HUES6 (cell line): ENCODE results near the gene PCDHGB5.
"Not testable (repeated sequence)": the region's sequence is repeated elsewhere in the genome, so short reads cannot be mapped to it uniquely, and the experiment has no call there.

Experiments used
- H3K27ac ChIP-seq: 2 replicates; pipeline ENCODE4 v1.7.0; 2013; ENCODE audit warnings: low read depth, mild to moderate bottlenecking, low read length, inconsistent platforms
- H3K27me3 ChIP-seq: 2 replicates; pipeline ENCODE4 v1.6.1; 2013; ENCODE audit warnings: low read length; ENCODE audit not compliant: control insufficient read depth, insufficient read depth
- H3K36me3 ChIP-seq: 2 replicates; pipeline ENCODE4 v1.6.1; 2013; ENCODE audit warnings: low read length; ENCODE audit not compliant: control insufficient read depth, insufficient read depth
- H3K4me1 ChIP-seq: 2 replicates; pipeline ENCODE4 v1.6.1; 2013; ENCODE audit warnings: low read length; ENCODE audit not compliant: control insufficient read depth, insufficient read depth
- H3K4me3 ChIP-seq: 2 replicates; pipeline ENCODE4 v1.5.1; 2013; ENCODE audit warnings: low read depth, low read length
- H3K9ac ChIP-seq: one replicate; pipeline ENCODE4 v1.6.1; 2013; ENCODE audit warnings: mild to moderate bottlenecking, low read length
- H3K9me3 ChIP-seq: 2 replicates; pipeline ENCODE4 v1.6.1; 2013; ENCODE audit warnings: low read depth, low read length; ENCODE audit not compliant: control insufficient read depth, insufficient read depth

The PCDHGB5 gene

DNA sequence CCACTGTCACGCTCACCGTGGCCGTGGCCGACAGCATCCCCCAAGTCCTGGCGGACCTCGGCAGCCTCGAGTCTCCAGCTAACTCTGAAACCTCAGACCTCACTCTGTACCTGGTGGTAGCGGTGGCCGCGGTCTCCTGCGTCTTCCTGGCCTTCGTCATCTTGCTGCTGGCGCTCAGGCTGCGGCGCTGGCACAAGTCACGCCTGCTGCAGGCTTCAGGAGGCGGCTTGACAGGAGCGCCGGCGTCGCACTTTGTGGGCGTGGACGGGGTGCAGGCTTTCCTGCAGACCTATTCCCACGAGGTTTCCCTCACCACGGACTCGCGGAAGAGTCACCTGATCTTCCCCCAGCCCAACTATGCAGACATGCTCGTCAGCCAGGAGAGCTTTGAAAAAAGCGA, 35.0 kb downstream of the PCDHGB5 start:
- not testable (repeated sequence) for H3K27me3 ChIP-seq
- Histone ChIP-seq H3K36me3 (peaks cover 13% of the 10 kb centered on the region), H3K9me3 (peaks cover 50% of the 10 kb centered on the region)

GRCh38 chr5:141434006-141434405, 36.3 kb downstream of the PCDHGB5 start:
- no peak overlapping the region for H3K9ac ChIP-seq
- no peak overlapping the region for H3K4me3 ChIP-seq
- H3K27ac ChIP-seq: no peak overlapping the region
- H3K27me3 ChIP-seq: no peaks in the 10 kb centered on the region
- H3K9me3 ChIP-seq: peaks cover 41% of the 10 kb centered on the region
- peaks cover 9% of the 10 kb centered on the region for H3K36me3 ChIP-seq
- H3K4me1 ChIP-seq: no peaks in the 10 kb centered on the region

More for the DNA sequence above, 35.0 kb downstream of the PCDHGB5 start:
- not testable (repeated sequence) for H3K9ac ChIP-seq, H3K4me1 ChIP-seq, H3K27ac ChIP-seq, H3K4me3 ChIP-seq

- no peaks in the 10 kb centered on the region for H3K36me3 ChIP-seq
Measured at GRCh38 chr5:141437221-141437620, 39.5 kb downstream of the PCDHGB5 start.

GRCh38 chr5:141439411-141440141, 41.8 kb downstream of the PCDHGB5 start:
- Histone ChIP-seq H3K36me3 (no peaks in the 10 kb centered on the region), H3K4me3 (no peak overlapping the region), H3K27ac (no peak overlapping the region), H3K9ac (no peak overlapping the region), H3K27me3 (no peaks in the 10 kb centered on the region), H3K9me3 (peaks cover 14% of the 10 kb centered on the region), H3K4me1 (no peaks in the 10 kb centered on the region)

More at GRCh38 chr5:141437221-141437620, 39.5 kb downstream of the PCDHGB5 start:
- H3K4me3 ChIP-seq: no peak overlapping the region
- H3K27me3 ChIP-seq: no peaks in the 10 kb centered on the region
- no peak overlapping the region for H3K27ac ChIP-seq
- no peaks in the 10 kb centered on the region for H3K4me1 ChIP-seq
- H3K9me3 ChIP-seq: peaks cover 29% of the 10 kb centered on the region
- H3K9ac ChIP-seq: no peak overlapping the region

- peaks cover 14% of the 10 kb centered on the region for H3K9me3 ChIP-seq
- no peaks in the 10 kb centered on the region for H3K27me3 ChIP-seq
- H3K9ac ChIP-seq: no peak overlapping the region
- H3K36me3 ChIP-seq: no peaks in the 10 kb centered on the region
- no peak overlapping the region for H3K27ac ChIP-seq
- H3K4me1 ChIP-seq: no peaks in the 10 kb centered on the region
- no peak overlapping the region for H3K4me3 ChIP-seq
Measured at GRCh38 chr5:141440341-141440740, 42.6 kb downstream of the PCDHGB5 start.

- H3K36me3 ChIP-seq: no peaks in the 10 kb centered on the region
- no peak overlapping the region for H3K9ac ChIP-seq
- no peaks in the 10 kb centered on the region for H3K27me3 ChIP-seq
- peaks cover 7% of the 10 kb centered on the region for H3K9me3 ChIP-seq
- no peaks in the 10 kb centered on the region for H3K4me1 ChIP-seq
- no peak overlapping the region for H3K4me3 ChIP-seq
- H3K27ac ChIP-seq: no peak overlapping the region
Measured at GRCh38 chr5:141441571-141442170, 43.9 kb downstream of the PCDHGB5 start.
